Stimulated activated CD4-positive, alpha-beta T cell treated with anti-CD3 and anti-CD28 coated beads, TNF-alpha, amount 100 ng/mL, for 48 hours (primary cell): ENCODE measurements around the gene TGM3.

Experiments used
- DNase-seq, 3 donors: peaks; one replicate each; pipeline ENCODE4 v3.0.0-alpha.2; 2020; ENCODE audit warnings: low read depth in 3 of 3

The TGM3 gene

GRCh38 chr20:2338411-2339066 is 42.7 kb downstream of the TGM3 start:
- DNase-seq = no peak

DNA sequence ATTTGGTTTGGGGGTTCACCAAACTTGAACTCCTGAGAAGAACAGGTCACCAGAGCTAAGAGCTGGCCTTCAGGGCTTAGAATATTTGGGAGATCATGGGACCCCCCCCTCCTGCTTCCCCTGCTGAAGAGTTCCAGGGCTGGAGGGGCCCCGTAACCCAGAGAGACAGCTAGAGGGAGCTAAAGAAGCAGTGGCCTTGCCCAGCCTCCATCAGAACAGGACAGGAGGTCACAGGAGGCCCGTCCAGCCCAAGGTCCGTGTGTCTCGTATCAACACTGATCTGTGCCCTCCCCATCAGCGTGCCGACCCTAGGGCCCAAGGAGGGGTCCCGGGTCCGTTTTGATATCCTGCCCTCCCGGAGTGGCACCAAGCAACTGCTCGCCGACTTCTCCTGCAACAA is 44.3 kb downstream of the TGM3 start:
- no peak for DNase-seq

DNA sequence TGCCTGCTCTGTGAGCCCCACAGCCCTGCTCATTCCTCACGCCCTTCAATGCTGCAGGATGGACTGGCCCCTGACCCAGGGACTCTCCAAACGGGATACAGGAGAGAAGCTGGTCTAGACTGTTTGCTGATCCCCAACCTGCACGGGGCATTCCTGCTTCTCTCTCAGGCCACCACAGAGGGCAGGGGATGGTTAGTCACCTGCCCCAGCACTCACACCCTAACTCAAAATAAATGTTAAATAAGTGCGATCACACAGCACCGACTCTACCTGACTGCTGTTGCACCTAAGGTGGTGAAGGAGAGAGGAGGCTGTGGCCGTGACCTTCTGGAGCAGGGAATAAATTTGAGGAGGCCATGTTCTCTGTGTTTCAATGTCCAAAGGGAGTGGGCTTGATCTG is 45.0 kb downstream of the TGM3 start:
- no peak for DNase-seq

DNA sequence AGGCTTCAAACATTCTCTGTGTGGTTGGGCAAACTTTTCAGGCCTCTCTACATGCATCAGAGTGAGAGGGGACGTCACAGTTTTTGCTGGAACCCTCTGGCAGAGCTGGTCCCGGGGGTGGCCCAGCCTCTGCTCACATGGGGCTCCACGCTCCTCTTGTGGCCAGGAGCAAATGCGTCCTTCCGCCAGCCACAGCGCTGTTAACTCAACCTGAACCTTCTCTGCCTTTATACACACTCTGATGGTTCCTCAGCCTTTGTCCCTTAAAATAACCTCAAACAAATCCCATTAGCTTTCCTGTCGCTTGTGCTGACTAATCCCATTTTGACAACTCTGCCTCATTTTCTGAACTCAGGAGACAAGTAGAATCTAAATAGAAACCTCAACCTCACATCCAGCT is 45.5 kb downstream of the TGM3 start:
- DNase-seq = no peak

GRCh38 chr20:2342243-2342642 is 46.4 kb downstream of the TGM3 start:
- no peak for DNase-seq

- DNase-seq = no peak
Measured at GRCh38 chr20:2346188-2346587, 50.4 kb downstream of the TGM3 start.

GRCh38 chr20:2348336-2348735 is 52.5 kb downstream of the TGM3 start:
- no peak for DNase-seq

GRCh38 chr20:2349801-2350200 is 54.0 kb downstream of the TGM3 start:
- DNase-seq = no peak

GRCh38 chr20:2350606-2351005 is 54.8 kb downstream of the TGM3 start:
- no peak for DNase-seq

DNA sequence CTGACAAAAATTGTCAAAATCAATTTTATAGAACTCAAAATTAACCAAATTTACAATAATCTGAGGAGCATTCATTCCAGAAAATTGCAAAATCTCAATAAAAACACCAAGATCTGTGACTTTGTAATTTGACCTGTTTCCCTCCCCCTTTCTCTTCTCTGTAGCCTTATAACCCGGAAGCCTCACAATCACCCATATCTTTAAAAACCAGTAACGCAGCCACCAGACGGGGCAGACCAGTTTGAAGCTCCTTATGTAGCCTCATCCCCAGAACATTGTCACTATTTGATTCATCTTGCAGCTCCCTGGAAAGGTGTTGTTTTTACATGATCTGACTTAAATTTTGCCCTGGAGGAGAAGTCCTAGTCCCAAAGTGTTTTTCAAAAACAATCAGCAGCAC is 57.4 kb downstream of the TGM3 start:
- DNase-seq = no peak

DNA sequence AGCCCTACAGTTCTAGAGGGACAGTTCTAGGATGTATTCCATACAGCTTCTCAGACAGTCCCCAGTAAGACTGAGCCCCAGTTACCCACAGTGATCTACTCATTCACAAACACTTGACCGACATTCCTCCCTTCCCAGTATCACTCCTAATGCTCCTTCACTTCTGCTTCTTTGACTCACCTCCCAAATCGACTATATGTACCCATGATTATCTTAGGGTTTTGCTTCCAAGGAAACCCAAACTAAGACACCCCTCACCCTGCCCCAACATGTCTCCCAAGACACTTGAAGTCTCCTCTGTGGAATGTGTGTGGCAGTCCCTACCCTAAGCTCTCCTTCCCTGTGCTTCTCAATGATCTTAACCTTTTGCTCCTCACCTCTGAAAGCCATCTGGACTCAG is 61.3 kb downstream of the TGM3 start:
- DNase-seq = no peak

- no peak for DNase-seq
Measured at GRCh38 chr20:2358006-2358405, 62.2 kb downstream of the TGM3 start.

DNA sequence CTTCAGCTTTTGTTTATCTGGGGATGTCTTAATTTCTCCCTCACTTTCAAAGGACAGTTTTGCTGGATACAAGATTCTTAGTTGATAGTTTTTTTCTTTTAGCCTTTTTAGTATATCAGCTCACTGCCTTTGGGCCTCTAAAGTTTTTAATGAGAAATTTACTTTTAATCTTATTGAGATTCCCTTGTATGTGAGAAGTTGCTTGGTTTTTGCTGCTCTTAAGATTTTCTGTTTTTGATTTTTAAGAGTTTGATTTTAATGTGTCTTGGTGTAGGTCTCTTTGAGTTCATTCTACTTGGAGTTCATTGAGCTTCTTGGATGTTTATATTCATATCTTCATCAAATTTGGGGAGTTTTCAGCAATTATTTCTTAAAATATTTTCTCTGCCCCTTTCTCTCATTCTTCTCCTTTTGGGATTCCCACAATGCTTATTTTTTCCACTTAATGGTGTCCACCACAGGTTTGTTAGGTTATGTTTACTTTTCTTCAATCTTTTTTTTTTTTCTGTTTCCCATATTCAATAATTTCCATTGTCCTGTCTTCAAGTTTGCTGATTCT is 65.3 kb downstream of the TGM3 start:
- no peak for DNase-seq

DNA sequence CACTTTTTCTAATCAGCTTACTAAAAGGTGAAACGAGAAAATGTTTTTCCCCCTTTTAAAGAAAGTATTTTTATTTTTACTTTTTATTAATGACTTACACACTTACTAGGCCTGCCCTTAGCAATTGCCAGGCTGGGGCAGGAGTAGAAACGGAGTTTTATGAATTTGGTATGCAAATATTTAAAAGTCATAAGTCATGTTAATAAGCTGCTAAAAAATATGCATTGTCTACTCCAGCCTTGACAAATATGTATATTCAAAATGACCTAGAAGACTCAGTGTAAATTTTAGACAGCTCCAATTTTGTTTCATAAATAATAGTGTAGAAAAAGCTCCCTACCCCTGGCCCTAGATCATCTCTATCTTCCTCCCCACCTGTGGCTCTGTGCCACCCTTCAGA is 67.4 kb downstream of the TGM3 start:
- no peak for DNase-seq

GRCh38 chr20:2363587-2363986 is 67.8 kb downstream of the TGM3 start:
- no peak for DNase-seq

- no peak for DNase-seq
Measured at GRCh38 chr20:2364044-2364443, 68.2 kb downstream of the TGM3 start.

DNA sequence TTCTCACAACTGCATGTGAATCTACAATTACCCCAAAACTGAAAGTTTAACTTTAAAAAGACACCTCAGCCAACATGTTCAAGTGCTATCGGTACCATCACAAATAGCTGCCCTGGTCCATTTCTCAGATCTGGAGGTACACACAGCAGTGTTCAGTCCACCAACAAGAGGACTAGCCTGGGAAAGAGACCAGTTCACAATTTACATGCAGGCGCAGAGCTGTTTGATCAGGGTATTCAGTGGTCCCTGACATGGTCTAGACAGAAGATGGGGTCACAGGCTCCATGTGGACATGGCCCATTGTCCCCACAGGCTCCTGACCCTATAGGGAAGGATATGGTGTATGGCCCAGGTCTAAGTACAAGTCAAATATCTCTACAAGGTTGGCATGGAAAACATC is 69.3 kb downstream of the TGM3 start:
- no peak for DNase-seq

DNA sequence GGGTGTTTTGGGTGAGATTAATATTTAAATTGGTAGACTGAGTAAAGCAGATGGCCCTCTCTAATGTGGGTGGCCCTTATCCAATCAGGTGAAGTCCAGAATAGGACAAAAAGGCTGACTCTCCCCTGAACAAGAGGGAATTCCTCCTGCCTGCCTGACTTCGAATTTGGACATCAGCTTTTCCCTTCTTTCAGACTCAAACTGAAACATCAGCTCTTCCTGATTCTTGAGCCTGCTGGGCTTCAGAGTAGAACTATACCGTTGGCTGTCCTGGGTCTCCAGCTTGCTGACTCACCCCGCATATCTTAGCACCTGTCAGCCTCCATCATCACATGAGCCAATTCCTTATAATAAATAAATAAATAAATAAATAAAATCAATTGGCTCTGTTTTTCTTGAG is 69.9 kb downstream of the TGM3 start:
- DNase-seq = no peak

DNA sequence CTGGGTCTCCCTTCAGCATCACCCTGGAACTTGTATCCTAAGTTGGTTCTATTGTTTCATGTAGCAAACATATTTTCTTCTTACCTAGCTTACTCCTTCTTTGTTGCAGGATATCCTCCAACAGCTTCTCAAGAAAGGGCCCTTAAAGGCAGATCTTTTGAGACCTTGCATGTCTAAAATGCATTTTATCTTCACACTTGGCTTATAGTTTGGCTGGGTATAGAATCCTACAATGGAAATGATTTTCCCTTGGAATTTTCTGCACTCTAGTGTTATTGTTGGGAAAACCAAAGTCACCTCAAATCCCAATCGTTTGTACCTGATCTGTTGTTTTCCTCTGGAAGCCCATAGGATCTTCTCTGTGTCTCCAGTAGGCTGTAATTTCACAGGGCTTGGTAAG is 72.8 kb downstream of the TGM3 start:
- DNase-seq = no peak

DNA sequence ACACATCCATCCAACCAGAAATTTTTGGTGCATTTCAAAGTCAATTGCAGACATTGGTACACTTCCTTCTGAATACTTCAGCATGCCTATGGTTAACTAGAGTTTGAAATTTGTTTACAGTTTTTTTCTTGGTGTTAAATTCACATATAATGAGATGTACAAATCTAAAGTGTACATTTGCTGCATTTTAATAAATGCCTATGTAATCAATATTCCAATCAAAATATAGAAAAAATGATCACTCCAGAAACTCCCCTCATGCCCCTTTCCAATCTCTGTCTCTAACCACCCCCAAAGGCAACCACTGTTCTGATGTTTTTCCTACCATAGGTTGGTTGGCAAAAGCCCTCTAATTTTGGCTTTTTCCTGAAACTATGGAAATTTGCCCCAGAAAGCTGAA is 77.3 kb downstream of the TGM3 start:
- no peak for DNase-seq

DNA sequence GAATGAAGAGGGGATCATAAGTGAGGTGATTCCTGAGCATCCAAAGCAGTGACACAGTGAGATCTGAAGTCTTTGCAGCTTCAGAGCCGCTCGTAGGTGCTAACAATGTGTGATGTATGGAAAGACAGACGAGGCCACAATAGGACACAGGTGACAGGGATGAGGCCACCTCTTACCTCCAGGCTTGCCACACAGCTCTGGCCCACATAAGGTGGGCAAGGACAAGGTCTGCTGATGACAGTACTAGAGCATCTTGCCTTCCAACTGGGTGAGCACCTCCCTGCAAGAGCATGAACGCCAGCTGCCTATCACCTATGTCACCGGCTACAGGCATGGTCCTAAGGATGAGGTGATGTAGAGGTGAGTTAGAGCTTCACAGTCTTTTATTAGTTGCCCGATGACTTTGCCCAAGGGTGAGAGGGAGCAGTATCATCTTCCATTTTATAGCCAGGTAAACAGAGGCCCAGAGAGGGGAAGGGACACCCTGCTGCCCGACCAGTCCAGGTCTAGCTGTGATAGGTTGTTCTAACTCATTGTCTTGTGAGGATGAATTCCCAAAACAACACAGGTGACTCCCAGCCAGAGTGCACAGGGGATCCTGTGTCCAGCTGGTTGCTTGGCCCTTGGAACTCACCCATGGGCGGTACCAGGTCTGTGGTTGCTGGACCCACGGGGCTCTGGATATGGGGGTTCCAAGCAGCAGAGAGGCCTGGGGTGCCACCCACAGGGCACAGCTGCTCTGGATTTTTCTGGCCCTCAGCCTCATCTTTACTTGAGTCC is 78.7 kb downstream of the TGM3 start:
- no peak for DNase-seq

GRCh38 chr20:2378893-2379292 is 83.1 kb downstream of the TGM3 start:
- no peak for DNase-seq

- DNase-seq = no peak
Measured at GRCh38 chr20:2379511-2380229, 83.9 kb downstream of the TGM3 start.
